ENCODE data around the gene PLEKHA1.

GRCh38 chr10:122368502-122369254 is 5.8 kb upstream of the PLEKHA1 start:
- TF ChIP-seq, protein P1, sequence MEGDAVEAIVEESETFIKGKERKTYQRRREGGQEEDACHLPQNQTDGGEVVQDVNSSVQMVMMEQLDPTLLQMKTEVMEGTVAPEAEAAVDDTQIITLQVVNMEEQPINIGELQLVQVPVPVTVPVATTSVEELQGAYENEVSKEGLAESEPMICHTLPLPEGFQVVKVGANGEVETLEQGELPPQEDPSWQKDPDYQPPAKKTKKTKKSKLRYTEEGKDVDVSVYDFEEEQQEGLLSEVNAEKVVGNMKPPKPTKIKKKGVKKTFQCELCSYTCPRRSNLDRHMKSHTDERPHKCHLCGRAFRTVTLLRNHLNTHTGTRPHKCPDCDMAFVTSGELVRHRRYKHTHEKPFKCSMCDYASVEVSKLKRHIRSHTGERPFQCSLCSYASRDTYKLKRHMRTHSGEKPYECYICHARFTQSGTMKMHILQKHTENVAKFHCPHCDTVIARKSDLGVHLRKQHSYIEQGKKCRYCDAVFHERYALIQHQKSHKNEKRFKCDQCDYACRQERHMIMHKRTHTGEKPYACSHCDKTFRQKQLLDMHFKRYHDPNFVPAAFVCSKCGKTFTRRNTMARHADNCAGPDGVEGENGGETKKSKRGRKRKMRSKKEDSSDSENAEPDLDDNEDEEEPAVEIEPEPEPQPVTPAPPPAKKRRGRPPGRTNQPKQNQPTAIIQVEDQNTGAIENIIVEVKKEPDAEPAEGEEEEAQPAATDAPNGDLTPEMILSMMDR (conservative IDR thresholded peaks at IDR 0.05; ENCODE audit: low read length): no peak
- no peak for TF ChIP-seq EZH2phosphoT487 (IDR thresholded peaks at IDR 0.05; ENCODE audit: borderline replicate concordance, low read depth, low read length)

All from OCI-LY7 (cell line).